IPS DF 4.7 (cell line): ENCODE data around the gene HBP1.
A peak's percentile ranks its signal among the peaks of the same experiment; 100 is the strongest.
"Not testable (repeated sequence)": the region's sequence is repeated elsewhere in the genome, so short reads cannot be mapped to it uniquely, and the experiment has no call there.

Experiments used
- DNase-seq: peaks from one replicate; pipeline ENCODE4 v3.0.0-alpha.2; 2013; ENCODE audit warnings: low spot score; ENCODE audit errors: extremely low read depth

HBP1 gene

DNA sequence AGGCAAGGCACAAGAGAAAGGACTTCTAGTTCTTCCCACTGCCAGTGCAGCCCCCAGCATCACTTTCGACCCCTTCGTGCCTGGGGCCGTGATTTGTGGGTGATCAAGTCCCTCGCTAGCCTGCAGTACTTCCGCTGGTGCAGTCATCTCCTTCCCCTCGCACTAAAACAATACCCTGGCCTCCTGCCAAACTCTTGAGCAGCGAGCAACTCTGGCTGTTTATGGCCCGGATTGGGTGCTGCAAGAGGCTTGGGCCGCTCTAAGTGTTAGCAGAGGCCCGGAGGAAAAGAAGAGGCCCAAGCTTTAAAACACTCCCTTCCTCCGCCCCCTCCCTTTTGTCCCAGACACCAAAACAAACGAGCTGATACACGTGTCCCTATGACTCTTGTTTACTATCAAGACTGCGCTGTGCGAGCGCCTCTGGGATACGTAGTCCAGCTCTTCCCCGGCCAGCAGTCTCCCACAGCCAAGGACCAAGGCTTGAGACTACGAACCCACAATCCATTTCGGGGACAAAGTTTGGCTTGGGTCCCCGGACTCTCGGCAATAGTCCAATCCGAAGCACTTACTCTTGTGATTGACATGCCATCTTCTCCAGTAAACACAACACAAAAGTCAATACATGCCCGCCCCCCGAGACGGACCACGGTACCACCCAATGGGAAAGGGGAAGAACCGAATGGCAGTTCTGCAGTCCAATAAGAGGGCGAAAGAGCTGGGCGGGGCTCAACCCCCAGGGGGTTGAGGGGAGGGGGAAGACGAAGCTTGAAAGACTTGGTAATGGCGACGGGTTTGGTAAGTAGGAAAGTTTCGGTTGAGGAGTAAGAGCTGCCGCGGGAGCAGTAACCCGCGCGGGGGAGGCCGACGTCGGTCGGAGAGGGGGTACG is at the start of gene HBP1:
Gene HBP1 (plus strand): TSS at position 771 of the 887 bp plus-strand sequence. CDS start 10,891 bp downstream, outside the sequence.
- DNase-seq, result peak; percentile 100

DNA sequence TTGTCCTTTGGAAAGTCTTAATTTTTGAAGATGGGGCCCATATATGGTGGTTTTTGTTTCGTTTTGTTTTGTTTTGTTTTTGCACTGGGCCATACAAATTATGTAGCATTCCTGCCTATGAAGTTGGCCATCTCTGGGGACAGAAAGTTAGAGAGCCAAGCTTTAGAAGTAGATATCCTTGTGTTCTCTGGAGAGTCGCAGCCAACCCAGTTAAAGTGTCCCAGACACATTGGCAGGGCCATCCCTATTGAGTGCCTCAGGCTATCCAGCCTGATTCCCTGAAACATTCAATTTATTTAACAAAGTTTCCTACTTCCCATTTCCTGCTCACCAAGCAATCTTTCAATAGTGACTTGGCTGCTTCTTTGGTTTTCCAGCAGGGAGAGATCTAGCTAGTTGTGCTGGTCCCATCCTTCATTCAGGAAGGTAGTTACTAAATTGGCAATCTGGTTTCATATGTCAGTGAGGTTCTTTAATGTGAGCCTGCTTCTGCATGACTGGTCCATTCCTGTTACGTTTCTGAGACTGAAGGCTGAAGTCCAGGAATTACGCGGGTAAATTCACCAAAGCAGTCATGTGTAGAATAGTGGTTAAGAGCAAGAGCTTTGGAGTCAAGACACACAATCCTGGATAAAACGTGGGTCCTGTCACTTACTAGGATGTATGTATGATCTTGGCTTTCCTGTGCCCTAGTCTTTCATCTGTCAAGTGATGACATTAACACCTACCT is 49.3 kb upstream of the HBP1 start:
- DNase-seq, result no peak

DNA sequence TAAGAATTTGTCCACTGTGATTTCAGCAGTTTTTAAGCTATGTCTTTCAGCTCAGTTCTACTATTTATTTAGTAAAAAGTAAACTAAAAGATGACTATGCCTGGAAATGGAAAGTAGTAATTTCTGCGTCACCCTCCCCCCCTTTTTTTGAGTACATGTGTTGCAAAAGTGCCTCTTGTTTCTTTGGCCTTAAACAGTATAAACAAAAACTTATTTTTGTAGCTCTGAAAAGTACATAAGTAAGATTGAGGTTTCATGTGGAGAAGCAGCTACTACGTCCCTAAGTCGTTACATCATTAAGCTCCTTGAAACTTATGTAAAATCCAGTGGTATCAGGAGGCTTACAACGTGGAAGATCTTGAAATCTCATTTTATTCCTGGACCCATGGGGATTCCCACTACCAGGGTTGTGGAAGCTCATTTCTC is 46.3 kb upstream of the HBP1 start:
- no peak for DNase-seq

DNA sequence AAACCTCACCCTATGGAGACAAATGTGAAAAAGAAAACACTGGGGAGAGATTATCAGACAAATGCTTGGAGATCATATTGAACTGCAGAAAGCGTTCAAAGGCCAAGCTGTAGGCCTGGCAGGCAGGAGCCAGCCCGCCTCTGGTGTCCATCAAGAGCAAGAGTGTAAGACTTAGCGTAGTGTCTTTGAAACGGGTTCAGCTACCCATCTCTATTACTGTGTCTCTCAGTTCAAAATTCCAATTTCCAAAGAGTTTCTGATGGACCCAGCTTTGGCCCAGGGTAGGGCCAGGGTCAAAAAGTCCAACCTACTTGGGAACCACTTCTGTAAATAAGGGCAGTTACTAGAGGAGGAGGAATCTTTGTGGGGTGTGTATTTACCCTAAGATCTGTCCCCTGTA is 45.4 kb upstream of the HBP1 start:
- DNase-seq, result no peak

DNA sequence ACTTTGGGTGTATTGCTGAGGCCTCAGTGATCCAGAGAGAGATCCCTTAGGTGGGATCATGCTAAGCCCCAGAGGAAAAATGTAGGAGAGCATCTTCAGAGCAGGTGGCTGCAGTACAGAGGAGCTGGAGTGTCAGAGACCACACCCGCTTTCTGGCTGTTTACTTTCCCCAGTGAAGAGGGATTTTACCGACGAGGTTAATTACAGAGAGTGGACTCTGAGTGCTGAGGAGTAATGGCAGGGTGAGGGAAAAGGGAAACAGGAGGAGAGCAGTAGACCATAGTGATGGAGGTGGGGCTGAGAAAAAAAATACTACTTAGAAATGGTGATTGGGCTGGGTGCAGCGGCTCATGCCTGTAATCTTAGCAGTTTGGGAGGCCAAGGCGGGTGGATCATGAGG is 43.3 kb upstream of the HBP1 start:
- DNase-seq, result no peak

DNA sequence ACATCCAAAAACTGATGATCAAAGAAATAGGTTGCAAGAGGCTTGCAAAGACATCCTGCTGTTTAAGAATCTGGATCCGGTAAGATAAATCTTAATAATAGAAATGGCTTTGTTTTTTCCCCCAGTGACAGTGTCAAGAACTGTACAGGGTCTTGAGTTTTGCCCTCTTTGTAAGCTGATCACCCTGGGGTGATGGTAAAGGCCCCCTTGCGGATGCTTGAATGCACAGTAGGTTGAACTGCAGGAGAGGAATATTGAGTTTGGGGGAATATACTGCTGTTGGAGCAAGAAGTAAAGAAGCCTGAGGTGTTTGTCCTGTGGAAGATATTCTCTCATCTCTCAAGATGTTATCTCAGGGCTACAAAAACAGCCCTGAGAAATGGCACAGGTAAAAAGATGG is 40.6 kb upstream of the HBP1 start:
- no peak for DNase-seq

DNA sequence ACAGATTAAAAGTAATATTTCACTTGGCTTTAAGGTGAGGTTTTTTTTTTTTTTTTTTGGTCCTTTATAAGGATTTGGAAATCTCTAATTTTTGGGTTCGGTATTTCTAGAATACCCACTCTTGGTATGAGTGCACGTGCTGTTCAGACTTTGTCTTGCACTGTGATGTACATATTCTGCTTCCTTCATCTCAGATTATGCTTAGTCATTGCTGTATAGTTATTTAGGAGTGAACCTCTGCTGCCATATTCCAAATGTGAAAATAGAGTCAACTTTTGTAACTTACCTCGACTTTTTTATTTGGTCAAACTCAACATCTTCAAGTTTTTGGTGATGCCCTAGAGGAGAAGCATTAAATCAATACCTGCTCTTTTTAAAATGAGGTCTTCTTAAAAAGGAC is 40.1 kb upstream of the HBP1 start:
- DNase-seq, result no peak

GRCh38 chr7:107130487-107131220 is 38.1 kb upstream of the HBP1 start:
- peak; percentile 56 for DNase-seq

GRCh38 chr7:107133396-107133795 is 35.4 kb upstream of the HBP1 start:
- no peak for DNase-seq

- no peak for DNase-seq
Measured at GRCh38 chr7:107138696-107139420, 29.9 kb upstream of the HBP1 start.

GRCh38 chr7:107143875-107144274 is 24.9 kb upstream of the HBP1 start:
- DNase-seq, result not testable (repeated sequence)

DNA sequence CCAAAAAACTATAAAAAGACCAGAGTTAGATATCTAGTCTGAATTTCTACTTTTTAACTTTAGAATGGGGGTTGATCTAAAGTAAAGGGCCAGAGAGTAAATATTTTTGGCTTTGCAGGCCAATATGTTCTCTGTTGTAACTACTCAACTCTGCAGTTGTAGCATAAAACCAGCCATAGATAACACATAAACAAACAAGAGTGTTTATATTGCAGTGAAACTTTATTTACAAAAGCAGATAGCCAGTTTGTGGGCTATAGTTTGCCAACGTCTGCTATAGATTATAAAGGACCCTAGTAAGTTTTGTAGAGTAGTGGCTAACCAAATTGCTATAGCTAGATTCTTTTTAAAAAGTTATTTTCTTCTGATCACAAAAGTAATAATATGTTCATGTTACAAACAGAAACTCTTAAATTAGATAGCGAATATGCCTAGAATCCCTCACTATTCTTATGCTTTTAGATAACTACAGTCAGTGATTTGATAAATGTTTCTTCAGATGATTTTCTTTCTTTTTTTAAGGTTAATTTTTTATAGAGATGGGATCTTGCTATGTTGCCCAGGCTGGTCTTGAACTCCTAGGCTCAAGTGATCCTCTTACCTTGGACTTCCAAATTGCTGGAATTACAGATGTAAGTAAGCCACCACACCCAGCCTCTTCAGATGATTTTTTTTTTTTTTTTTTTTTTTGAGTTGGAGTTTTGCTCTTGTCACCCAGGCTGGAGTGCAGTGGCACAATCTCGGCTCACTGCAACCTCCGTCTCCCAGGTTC is 23.6 kb upstream of the HBP1 start:
- no peak for DNase-seq

DNA sequence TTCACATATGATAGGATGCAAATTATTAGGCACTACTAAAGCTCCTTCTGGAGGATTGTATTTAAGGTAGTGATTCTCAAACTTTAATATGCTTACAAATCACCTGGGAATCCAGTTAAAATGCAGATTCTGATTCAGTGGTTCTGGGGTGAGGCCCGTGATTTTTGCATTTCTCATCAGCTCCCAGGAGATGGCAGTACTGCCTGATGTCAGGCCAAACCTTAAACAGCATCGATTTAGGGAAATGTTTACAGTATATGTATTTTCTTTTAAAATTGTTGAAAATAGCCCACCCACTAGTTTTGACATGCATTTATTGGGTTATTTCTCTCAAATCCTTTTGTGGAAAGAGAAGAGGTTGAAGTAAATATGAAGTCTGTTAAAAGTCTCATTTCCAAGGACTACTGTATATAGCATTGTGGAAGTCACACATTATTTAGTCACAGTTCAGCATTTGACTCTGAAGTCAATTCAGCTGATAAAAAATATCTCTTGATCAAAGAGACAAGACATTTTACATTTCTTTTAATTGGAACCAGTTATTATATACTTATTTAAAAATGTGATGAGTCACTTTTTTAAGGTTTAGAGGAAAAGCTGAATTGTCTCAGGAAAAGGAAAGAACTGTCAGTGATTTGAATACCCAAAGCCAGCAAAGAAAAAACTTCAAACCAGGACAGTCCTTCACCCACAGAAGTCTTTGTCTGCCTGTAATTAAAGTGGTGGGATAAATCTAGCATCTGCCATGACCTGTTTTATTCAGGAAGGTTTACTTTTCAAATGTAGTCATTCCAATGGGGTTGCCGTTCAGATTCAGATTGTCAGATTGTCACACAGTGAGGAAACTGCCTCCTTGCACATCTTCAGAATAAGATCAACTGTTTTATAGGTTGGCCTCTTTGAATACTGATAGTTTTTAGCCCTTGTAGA is 21.1 kb upstream of the HBP1 start:
- no peak for DNase-seq

- no peak for DNase-seq
Measured at GRCh38 chr7:107148721-107149120, 20.1 kb upstream of the HBP1 start.

- no peak for DNase-seq
Measured at GRCh38 chr7:107149863-107150262, 18.9 kb upstream of the HBP1 start.

DNA sequence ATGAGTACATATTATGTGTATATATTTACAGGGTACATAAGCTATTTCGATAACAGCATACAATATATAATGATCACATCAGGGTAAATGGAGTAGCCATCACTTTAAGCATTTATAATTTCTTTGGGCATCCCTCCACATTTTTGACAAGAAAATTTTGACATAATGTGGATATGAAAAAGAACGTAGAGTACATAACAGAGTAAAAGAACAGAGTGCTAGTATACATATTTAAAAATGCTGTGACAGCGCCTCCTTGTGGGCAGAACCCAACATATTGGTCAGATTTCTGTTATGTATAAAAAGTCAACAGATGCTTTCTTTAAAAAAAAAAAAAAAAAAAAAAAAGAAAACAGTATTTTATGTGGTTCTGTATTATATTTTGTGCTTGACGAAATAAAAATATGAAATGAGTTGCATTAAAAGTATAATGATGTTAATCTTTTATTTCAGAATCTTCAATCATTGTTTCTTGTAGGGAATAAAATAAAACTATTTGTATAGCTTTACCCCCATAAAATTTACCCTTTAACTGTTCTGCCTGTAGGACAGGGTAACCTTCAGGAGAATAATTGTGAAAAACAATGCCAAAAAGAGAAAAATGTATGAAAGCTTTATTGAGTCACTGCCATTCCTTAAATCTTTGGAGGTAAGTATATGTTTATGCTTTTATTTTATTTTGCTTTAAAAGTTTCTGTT is 18.3 kb upstream of the HBP1 start:
- DNase-seq, result no peak

DNA sequence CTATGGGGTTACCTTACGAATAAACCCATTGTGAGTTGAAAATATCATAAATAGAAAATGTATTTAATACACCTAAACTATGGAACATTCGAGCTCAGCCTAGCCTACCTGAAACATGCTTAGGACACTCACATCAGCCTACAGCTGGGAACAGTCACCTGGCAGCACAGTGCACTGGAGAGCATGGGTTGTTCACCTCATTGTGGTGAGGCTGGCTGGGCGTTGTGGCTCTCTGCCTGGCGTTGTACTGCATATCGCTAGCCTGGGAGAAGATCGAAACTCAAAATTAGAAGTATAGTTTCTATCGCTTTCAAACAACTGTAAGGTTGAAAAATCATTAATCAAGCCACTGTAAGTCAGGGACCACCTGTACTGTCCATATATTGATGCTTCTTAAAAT is 17.3 kb upstream of the HBP1 start:
- DNase-seq, result no peak

DNA sequence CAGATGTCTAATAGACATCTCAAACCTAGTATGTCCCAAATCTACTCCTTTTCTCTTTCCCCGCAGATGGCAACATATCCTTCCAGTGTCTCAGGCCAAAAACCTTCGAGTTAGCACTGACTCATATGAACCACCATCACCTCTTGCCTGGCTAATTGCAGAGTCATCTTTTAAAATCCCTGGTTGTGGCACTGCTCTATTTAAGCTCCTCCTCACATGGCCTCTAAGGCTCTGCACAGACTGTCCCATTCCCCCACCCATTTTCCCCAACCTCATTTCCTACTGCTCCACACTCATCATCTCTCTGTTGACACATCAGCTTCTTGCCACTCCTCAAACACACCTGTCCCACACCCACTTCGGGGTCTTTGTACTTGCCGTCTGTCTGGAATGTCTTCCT is 16.8 kb upstream of the HBP1 start:
- DNase-seq, result no peak

DNA sequence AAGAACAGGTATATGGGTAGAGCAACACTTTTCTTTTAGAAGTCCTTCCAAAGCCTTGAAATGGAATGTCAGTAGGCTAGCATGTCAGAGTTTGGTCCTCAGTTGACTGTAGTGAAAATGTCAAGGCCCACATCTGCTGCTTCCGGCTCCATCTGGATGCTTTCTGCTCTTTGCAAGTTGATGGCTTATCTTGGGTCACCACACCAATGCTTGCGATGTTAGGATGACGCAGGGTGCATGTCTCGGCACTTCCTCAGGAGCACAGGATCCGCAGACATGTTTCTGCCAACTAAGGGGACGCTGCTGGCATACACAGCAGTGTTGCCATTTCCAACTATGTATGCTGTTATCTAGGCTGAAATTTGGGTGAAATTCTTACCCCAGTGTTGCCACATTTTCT is 14.0 kb upstream of the HBP1 start:
- no peak for DNase-seq
